GM21381 (cell line): ENCODE results near the gene PRDM15.

ENCODE experiments used
- ATAC-seq: cut with Tn5 transposase; IDR thresholded peaks from one replicate; pipeline ENCODE4 v1.9.1; 2021; ENCODE audit warnings: mild to moderate bottlenecking, moderate library complexity; ENCODE audit not compliant: unreplicated experiment

Gene PRDM15

DNA sequence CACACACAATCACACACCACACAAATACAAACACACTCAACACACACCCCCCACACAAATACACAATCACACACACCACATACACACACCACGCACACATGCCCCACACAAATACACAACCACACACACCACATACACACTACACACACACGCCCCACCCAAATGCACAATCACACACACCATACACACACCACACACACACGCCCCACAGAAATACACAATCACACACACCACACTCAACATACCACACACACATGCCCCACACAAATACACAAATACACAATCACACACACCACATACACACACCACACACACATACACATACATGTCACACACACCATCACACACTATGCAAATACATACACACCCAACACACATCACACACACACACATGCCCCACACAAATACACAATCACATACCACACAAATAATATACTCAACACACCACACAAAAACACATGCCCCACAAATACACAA lies 50.2 kb downstream of the PRDM15 start:
- ATAC-seq, result no peak

DNA sequence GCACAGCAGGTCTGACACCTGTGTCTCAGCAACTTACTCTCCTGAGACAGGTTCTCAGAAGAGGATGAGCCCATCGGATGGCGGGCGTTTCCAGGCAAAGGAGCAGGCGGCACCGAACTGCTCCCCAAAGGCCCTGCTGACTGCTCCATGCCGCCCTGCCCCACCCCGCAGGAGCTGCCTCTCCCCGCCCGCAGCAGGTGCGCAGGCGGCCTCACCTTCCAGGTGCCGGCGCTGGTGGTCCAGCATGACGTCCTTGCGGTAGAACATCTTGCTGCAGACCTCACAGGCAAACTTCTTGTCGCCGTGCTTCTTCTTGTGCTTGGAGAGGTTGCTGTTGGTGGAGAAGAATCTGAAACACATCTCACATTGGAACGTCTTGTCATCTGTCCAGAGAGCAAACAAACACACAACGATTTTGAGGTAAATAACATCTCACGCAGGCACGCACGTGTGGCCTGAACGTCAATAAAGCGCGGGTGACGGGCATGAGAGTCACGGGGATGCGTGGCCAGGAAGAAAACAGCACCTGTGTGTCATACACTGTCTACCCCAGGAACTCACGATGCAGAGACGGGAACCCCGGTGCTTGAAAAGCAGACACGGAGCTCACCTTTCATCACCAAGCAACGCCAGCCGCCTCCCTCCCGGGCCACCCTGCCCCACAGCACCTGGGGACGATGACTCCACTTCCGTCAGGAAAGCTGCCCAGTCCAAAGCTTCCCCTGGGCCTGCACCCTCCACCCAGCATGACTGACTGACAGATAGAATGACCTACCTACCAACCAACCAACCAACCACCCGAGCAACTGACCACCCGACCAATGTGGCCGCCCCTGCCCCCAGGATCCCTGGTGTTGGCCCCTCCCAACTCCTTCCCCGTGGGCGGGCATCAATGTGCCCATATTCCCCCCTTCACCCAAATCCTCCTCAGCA lies 50.9 kb downstream of the PRDM15 start:
- no peak for ATAC-seq

DNA sequence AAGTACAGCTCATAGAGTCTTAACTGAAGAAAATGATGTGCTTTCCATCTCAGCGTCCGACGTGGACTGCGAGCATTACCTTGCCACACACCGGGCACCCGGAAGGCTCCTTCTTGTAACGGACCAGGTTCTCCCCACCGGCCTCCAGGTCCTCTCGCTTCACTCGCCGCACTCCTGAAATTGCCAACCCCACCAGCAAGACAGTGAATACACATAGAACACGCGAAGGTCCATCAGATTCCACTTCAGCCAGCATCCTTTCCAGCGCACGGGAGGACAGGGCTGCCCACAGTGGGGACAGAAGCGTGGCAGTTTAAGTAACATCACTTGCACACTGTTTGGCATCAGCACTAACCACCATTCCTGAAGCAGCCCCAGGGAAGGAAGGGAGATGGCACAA lies 53.3 kb downstream of the PRDM15 start:
- ATAC-seq, result no peak

DNA sequence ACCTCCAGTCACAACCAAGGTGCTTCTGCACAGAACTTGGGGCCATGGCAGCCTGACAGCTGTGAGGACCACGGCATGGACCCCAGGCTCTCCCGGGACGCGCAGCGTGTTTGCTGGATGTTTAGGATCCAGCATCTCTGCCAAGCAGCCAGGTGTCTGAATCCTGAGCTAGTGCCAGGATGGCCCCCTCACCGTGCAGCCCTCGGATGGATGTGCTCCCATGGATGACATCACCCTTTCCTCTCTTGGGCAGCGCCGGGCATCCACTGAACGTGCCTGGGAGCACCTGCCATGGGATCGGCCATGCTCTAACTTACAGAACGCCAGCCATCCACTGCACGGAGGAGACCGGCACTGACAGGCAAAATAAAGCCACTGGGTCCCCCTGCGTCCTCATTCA lies 53.9 kb downstream of the PRDM15 start:
- ATAC-seq, result no peak

DNA sequence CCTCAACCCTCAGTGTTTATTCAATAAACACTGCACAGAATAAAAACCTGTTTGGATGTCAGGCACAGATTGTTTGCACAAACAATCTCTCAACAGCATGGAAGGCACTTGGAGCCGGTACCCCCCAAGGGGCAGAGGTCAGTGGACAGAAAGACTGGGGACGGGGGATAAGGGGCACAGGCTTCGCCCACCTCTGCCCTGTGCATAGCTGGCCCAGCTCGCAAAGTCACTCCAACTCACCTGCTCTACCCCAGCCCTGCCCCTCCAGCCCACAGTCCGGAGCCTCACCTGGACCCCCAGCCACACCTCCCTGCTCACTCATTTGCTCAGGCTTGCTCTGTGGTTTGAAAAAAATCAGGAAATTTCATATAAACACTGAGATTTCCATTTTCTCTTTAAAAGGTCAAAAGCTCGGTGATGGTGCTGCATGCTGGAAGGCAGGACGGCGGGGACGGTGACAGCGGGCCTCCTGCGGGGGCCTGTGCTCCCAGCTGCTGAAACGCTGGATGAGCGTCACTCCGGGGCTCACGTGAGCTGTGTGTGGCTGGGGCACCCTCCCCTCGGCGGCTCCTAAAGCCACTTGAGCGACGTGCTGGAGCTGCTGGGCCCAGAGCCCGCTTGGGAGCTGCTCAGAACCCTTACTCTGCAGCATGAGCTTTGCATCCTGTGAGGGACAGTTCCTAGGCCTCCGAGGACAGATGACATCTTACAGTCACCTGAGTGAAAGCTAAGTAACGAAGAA lies 54.5 kb downstream of the PRDM15 start:
- no peak for ATAC-seq

DNA sequence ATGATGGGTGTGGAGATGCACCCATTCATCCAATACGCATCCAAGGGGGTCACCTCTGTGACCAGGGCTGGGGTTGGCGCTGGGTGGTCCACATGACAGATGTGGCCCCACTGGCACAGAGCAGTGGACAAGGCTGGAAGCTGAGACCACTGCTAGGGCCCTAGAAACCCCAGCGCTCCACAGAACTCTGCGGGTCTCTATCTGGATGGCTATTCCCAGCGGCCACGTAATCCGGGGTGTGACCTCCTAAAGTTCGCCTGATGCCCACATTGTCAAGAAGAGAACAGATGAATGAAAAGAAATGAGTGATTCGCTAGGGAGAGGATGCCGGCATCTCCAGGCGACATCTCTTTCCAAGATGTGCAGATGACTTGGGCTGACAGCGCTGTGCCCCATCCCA lies 55.2 kb downstream of the PRDM15 start:
- ATAC-seq, result no peak

DNA sequence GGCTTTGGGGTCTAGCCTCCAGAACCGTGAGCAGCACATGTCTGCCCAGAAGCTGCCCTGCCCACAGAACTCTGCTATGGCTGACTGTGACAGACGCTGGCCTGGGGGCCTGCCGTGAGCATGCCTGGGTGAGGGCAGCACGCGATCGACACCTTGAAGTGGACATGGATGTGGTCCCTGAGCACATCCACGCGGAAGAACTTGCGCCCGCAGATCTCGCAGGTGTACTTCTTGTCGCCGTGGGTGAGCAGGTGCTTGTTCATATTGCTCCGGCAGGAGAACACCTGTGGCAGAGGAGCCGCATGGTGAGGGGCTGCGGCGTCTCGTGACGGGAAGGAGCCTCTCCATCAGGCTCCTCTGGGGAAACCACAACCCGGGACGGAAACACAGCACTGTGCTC lies 56.0 kb downstream of the PRDM15 start:
- no peak for ATAC-seq

DNA sequence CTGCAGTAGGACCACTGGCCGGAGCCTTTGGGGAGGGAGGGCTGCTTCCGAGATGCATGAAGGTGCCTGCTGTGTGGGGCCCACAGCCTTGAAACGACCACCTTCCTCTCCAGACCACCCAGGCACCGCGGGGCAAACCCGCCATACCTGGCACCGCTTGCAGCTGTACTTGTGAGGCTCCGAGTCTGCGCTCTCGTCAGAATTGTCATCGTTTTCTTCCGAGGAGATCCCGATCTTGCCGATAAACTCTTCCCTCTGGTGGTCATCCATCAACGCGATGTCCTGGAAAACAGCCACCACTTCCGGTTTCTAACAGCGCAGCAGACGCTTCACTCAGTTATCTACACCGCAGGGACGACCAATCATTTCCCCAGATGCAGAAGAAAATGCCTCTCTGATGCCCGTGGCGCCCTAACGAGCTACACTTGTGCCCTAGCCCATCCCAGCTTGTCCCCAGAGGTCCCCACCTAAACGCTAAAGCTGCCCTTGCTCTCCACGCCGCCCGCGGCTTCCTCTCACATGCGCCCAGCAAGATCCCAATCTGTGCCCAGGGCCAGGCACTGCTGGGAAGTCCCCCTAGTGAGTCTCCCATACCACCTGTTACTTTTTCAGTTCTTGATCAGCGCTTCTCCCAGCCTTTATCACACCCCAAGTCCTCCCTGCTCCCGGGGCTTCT lies 57.2 kb downstream of the PRDM15 start:
- ATAC-seq, result no peak

DNA sequence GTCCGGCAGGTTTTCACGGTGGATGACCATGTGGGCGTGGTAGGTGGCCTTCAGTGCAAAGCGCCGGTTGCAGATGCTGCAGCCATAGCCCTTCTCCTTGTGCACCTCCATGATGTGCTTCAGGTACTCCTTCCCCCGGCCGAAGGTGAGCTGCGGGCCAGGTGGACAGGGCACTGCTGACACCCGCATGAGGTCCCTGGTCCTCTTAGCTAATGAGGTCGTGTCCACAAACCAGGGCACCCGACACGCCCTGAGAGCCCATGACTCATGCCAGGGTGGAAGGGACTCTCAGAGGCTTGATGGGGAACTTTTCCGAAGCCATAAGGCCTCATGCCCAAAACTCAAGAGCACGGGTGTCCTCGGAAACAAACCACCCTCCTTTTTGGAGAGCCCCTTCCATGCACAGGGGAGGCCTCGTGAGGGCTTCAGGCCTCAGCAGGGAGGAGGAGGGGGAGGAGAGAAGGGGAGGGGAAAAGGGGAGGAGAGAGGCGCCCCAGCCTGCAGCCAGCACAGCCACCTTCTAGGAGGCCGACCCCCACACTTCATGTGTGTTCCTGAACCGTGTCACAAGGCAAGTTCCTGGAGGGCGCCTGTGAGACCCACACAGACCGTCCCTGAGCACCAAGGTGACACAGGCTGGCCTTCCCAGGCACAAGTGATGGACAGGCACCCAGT lies 57.9 kb downstream of the PRDM15 start:
- ATAC-seq, result no peak

DNA sequence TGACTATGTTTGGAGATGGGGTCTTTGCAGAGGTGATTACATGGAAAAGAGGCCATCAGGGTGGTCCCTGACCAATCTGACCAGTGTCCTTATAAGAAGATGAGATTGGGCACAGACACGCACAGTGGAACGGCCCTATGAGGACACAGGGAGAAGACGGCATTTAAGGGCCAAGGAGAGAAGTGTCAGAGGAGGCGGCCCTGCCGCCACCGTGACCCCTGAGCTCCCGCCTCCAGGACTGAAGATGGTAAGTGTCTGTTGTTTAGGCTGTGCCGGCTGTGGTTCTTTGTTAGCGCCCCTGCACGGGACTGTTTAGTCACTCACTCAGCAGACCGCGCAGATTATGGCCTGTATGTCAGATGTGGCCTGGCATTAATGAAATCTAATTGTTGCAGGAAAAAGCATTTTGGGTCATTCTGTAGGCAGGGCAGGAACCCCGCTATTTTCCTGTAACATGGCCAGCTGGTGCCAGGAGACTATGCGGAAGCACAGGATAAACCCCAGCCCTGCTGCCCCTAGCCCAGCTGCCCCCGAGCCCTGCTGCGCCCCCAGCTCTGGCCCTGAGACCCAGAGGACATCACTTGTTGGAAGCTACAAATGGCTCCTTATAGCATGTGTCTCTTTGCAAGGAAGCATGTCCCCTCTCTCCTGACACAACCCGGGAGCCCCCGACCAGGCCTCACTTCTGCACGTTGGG lies 58.6 kb downstream of the PRDM15 start:
- no peak for ATAC-seq

DNA sequence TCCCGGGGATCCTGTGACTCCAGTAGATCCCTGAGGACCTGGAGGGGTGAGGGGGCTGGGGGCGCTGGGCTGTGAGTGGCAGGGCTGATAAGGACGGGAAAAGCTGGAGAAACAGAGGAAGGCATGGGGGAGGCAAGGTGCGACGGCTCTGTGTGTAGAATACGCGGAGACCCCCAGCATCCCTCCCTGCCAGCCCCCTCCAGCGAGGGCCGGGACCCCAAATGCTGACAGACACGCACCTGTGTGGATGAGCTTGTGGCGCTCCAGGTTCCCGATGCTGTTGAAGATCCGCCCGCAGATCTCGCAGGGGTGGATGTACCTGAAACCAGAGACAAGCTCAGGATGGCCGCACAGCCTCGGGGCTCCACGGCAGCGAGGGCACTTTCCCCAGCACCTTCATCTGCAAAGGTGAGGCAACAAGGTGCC lies 59.3 kb downstream of the PRDM15 start:
- ATAC-seq, result no peak

DNA sequence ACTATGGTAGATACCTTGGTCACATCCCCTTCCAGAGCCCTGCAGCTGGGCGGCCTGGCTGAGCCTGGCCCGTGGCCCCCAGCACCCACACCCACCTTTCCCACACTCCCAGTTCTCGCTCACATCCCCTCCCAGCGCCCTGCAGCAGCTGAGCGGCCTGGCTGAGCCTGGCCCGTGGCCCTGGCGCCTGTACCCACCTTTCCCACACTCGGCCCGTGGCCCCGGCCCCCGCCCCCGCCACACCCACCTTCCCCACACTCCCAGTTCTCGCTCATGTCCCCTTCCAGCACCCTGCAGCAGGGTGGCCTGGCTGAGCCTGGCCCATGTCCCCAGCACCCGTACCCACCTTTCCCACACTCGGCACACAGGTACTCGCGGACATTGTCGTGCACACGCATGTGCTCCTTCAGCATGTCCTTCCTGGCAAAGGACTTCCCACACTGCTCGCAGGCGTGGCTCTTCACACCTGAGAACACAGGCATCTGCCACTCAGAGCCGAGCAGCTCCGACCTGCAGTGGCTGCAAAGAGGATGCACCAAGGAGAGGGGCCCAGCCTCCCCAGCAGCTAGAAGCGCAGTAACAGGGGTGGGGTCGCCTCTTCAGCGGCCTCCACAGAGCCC lies 59.8 kb downstream of the PRDM15 start:
- ATAC-seq, result no peak

DNA sequence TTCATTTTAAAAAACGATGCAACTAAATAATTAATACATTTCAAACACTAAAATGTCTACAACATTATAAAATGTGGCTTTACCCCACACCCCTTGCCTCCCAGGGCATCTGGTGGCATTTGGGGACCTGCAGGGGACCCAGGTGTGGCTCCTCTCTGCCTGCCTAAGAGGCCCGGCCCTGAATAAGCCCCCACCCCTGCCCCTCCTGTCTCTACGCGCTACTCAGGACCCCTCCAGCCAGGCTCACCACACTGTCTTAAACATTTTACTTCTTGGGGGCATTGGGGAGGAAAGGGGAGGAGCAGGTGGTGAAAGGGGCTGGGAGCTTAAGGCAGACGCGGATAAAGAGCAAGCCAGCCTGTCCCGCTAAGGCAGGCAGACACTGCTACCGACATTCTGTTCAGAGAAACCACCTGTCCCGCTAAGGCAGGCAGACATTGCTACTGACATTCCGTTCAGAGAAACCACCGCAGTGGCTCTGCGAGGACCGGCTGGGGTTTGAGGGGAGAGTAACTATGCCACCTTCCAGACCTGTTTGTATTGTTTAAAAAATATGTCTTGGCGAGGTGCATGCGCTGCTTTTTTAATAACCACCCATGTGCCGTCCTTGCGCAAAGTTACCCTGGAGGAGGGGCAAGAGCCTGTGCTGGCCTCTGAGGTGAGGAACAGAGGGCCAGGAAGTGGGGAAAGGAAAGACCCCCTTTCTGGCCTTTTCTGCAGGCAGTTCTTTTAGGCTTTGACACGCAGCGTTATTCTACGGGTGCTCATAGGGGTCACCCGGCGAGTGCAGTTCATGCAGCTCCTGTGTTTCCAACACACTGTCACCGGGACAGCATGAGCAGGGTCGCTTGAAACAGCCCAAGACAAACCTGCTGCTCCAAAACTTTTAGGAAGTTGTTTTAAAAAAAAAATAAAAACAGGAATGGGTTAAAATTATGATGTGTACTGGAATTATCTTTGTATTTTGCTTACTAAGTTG lies 61.0 kb downstream of the PRDM15 start:
- ATAC-seq, result no peak

DNA sequence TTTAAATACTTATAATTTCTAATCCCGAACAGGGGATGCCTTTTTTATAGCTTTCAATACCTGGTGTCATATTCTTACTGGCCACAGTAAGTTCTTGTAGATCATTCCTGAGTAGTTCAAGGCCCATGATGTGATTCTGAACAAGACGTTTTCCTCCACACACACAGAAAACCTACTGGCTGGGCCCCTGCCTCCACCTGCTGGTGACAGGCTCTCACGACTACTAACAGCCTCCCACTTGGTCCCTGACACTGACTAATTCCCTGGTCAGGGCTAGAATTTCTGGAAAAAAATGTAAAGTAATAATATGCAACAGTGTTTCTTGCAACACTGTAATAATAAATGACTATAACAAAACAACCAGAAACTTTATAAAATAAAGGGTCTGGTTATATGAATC lies 61.9 kb downstream of the PRDM15 start:
- ATAC-seq, result no peak

DNA sequence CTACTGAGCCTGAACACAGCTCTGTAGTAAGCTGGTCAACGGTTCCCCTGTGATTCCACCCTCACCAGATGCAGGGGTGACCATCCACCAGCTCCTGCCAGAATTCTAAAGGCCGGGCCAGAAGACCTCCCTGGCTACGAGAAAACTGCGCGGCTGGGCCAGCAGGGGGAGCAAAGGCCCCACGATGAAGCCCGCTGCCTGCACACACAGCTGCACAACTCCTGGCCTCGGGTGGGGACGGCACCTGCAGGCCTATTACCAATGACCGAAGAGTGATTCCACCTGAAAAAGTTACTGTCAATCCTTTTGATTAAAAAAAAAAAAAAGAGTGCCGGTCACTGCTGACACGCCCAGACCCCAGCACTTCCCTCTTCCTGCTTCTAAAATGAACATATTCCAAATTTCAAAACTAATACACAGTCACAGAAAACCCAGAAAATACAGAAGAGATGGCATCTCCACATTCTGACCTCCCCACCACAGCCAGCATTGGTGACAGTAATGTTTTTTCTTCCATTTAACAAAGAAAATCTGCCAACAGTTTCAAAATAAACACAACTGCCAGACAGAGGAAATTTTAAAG lies 62.5 kb downstream of the PRDM15 start:
- no peak for ATAC-seq

DNA sequence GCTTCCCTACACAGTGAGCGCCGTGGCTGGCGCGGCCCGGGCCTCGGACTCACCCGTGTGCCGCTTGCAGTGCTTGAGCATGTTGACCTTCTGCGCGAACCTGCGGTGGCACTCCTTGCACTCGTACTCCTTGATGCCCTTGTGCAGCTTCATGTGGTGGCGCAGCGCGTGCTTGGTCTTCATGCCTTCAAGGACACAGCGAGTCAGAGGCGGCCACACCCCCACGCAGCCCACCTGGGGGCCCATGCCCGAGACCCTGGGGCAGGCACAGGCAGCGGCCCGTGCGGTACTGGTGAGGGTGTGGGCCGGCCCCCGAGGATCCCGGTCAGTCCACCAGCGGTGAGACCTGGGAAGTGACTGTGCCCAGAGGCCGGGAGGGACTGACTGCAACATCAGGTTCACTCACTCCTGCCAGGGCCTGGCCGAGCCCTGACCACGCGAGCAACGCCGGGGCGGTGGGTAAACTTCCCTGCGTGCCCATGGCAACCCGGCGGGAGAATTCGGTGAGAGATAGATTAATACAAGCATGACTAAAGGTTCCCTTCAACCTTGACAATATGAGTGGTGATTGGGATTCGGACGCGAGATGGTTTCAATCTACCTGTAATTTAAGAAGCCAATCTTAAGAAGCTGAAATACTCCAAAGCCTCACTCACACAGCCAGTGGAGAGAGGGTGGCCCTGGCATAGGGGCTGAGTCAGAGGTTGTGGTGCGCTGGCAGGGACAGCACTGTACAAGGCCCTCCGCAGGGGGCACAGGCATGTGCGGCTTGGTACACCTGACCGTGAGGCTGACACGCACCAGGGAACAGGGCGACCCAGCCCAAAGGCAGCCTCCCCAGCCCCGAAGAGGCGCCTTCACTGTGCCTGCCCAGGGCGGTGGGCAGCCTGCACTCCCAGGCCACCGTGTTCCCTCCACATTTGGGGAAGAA lies 63.2 kb downstream of the PRDM15 start:
- ATAC-seq, result no peak

DNA sequence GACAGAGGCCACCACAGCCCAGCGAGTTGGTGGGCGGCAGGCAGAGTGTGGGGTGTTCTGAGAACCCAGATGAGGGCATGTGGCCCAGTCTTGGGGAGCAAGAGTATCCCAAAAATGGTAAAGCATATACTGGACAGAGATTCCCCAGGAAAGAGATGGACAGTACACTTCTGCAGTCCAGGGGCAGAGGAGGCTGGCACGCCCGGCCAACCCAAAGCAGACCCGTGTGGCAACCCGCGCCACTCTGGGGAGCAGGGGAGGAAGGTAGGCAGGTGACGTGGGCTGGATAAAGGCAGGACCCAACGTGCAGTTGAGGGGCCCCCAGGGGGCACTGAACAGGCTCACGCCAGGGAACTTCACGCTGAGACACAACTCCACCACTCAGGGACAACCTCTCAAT lies 65.9 kb downstream of the PRDM15 start:
- no peak for ATAC-seq
